OCI-LY7 (cell line): ENCODE data around the gene KIZ. TPM values are rescaled to one million over a fixed set of nuclear protein-coding genes. Genes with fewer than 3 reads are reported as not detected.

Source experiments
- BruUV-seq: library from RNA; stranded (reverse); fragments of 400-500 nt; replicated peaks from 2 replicates; lab custom pipeline; 2021; lab: Mats Ljungman, UMichigan
- CTCF ChIA-PET: fragments of 300-600 bp; sonication (Branson Sonifier 250); formaldehyde crosslinking; loops from one replicate; lab custom pipeline; 2022; ENCODE audit warnings: antibody characterized with exemption; ENCODE audit not compliant: unreplicated experiment; lab: Charles Lee
- POLR2A ChIA-PET: fragments of 300-600 bp; sonication (Branson Sonifier 250); formaldehyde crosslinking; loops from one replicate; lab custom pipeline; 2022; ENCODE audit warnings: antibody characterized with exemption; lab: Charles Lee
- DNase-seq: peaks from one replicate; pipeline ENCODE4 v3.0.0-alpha.2; 2015; ENCODE audit warnings: low spot score
- H2AFZ ChIP-seq: fragments of 200-600 bp; sonication (generic), shearing (Covaris generic); 2 replicates; pipeline ENCODE4 v1.6.1; 2014; ENCODE audit warnings: mild to moderate bottlenecking, antibody characterized with exemption, low read length, moderate library complexity
- H3K27ac ChIP-seq: fragments of 200-600 bp; sonication (generic); 2 replicates; pipeline ENCODE4 v1.5.1; 2014; ENCODE audit warnings: mixed run types, low read depth, mild to moderate bottlenecking, moderate library complexity, low read length, inconsistent platforms; ENCODE audit not compliant: poor library complexity, severe bottlenecking
- H3K36me3 ChIP-seq: fragments of 200-600 bp; sonication (generic); 2 replicates; pipeline ENCODE4 v1.6.1; 2014; ENCODE audit warnings: mild to moderate bottlenecking, antibody characterized with exemption, low read length, moderate library complexity, mixed read lengths; ENCODE audit not compliant: insufficient read depth
- H3K4me1 ChIP-seq: fragments of 200-600 bp; sonication (generic); 2 replicates; pipeline ENCODE4 v1.5.1; 2014; ENCODE audit warnings: mild to moderate bottlenecking, low read length; ENCODE audit not compliant: insufficient read depth, poor library complexity, severe bottlenecking
- H3K4me2 ChIP-seq: fragments of 200-600 bp; sonication (generic); 2 replicates; pipeline ENCODE4 v1.6.1; 2014; ENCODE audit warnings: mild to moderate bottlenecking, low read length
- H3K4me3 ChIP-seq: fragments of 200-600 bp; sonication (generic); 2 replicates; pipeline ENCODE4 v1.5.1; 2014; ENCODE audit warnings: mild to moderate bottlenecking, low read depth, low read length; ENCODE audit not compliant: poor library complexity, severe bottlenecking
- H3K79me2 ChIP-seq: fragments of 200-600 bp; sonication (generic); 2 replicates; pipeline ENCODE4 v1.6.1; 2016; ENCODE audit warnings: low read depth, mild to moderate bottlenecking, low read length, moderate library complexity, mixed read lengths; ENCODE audit not compliant: insufficient read depth
- H3K9me2 ChIP-seq: fragments of 200-600 bp; sonication (generic); 2 replicates; pipeline ENCODE4 v1.6.1; 2016; ENCODE audit warnings: mild to moderate bottlenecking, low read length, mixed read lengths; ENCODE audit not compliant: insufficient read depth
- H3K9me3 ChIP-seq: fragments of 200-600 bp; sonication (generic); 2 replicates; pipeline ENCODE4 v1.6.1; 2014; ENCODE audit warnings: mild to moderate bottlenecking, mixed run types, low read length, mixed read lengths
- H4K20me1 ChIP-seq: fragments of 200-600 bp; sonication (generic); 2 replicates; pipeline ENCODE4 v1.6.1; 2014; ENCODE audit warnings: mild to moderate bottlenecking, antibody characterized with exemption, low read length, moderate library complexity, mixed read lengths; ENCODE audit not compliant: insufficient read depth
- EZH2phosphoT487 ChIP-seq: fragments of 200-600 bp; sonication (generic); IDR thresholded peaks from 2 replicates; pipeline ENCODE4 v1.6.1; 2018; ENCODE audit warnings: low read depth, borderline replicate concordance, mild to moderate bottlenecking, mixed run types, antibody characterized with exemption, low read length, moderate library complexity, mixed read lengths
- intact Hi-C: fragments of 100-400 bp; cut with micrococcal nuclease; formaldehyde crosslinking; loops from one replicate; pipeline ENCODE4 v1.10.0; 2022; ENCODE audit not compliant: unreplicated experiment
- total RNA-seq, 2 experiments: library from RNA; depleted of rRNA in 1 of 2; stranded (reverse); fragments of >200 nt in 1 of 2; shearing (Covaris generic) in 1 of 2; gene quantifications; 2 replicates each; pipeline ENCODE4 v1.2.3, GENCODE V29; 2014 to 2022
- TF ChIP-seq, protein P1 (sequence below): fragments of 200-600 bp; sonication (generic); conservative IDR thresholded peaks from 2 replicates; pipeline ENCODE4 v1.5.1; 2014; ENCODE audit warnings: mild to moderate bottlenecking, antibody characterized with exemption, low read length, moderate library complexity, mixed read lengths

Gene KIZ
- total RNA-seq, 2 experiments from 2014 or later = 16.0 to 23.7 TPM

DNA sequence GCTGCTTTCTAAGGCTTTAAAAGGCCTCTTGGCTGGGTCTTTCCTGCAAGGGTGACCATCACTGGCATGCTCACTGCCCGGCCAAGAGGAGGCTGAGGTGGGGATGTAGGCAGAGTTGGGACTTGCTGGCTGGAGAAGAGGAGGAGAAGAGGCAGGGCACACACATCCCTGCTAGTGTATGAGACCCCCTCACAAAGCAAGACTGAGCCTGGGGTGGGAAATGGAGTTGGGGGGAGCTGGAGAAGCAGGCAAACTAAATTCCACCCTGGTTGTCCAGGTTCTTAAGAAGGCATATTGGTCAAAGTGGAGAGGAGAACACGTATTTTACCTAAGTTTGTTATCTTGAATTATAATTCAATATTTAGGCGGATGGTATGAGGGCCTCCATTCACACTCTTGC is 1.7 kb upstream of the KIZ start:
- intact Hi-C loops = loop anchor here (10.0 kb wide), 1 partner anchor 181 kb away; the partner anchor contains the start of gene XRN2
- Histone ChIP-seq H3K27ac (no peak overlapping the region), H3K4me2 (no peak overlapping the region), H3K4me3 (no peak overlapping the region), H3K36me3 (no peaks in the 10 kb centered on the region), H3K9me2 (no peaks in the 10 kb centered on the region), H3K79me2 (peaks cover 17% of the 10 kb centered on the region; the same call in 1 of the 2 replicates), H4K20me1 (no peaks in the 10 kb centered on the region), H2AFZ (no peak overlapping the region), H3K9me3 (no peaks in the 10 kb centered on the region), H3K4me1 (peaks cover 20% of the 10 kb centered on the region)
- TF ChIP-seq, protein P1, sequence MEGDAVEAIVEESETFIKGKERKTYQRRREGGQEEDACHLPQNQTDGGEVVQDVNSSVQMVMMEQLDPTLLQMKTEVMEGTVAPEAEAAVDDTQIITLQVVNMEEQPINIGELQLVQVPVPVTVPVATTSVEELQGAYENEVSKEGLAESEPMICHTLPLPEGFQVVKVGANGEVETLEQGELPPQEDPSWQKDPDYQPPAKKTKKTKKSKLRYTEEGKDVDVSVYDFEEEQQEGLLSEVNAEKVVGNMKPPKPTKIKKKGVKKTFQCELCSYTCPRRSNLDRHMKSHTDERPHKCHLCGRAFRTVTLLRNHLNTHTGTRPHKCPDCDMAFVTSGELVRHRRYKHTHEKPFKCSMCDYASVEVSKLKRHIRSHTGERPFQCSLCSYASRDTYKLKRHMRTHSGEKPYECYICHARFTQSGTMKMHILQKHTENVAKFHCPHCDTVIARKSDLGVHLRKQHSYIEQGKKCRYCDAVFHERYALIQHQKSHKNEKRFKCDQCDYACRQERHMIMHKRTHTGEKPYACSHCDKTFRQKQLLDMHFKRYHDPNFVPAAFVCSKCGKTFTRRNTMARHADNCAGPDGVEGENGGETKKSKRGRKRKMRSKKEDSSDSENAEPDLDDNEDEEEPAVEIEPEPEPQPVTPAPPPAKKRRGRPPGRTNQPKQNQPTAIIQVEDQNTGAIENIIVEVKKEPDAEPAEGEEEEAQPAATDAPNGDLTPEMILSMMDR = no peak
- TF ChIP-seq EZH2phosphoT487 = no peak
- no TSS peak for BruUV-seq
- DNase-seq = no peak
- ChIA-PET POLR2A (no interaction called here), CTCF (no interaction called here)

DNA sequence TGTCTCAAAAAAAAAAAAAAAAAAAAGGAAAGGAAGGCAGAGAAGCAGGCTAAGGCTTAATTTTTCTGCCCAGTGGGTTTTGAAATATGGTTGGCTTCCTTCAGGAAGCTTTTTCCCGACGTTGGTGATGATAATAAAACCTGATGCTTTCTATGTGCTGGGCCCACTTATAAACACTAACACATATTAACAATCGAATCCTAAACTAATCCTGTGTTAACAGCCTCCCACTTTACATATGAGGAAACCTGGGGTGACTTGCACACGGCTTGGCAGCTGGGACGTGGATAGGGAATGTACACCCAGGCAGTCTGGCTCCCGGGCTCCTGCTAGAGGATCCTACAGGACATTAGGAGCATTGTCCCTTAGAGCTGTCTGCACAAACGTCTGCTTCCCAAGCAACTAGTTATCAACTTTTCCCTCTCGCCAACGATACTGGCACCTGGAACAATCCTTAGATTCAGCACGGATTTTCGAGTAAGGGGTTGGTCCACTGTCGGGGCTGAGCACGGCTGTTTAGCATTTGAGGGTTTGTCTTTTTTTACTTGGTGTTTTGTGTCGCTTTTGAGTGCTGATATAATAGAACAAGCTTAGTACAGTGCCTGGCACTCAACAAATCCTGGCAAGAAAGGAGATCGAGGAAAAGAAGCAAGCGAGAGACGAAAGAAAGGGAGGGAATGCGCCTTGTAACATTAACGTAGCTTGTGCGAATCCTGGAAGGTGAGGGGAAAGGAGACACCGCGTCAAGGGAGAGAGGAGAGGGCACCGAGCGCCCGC is 622 bp upstream of the KIZ start:
- DNase-seq = no peak
- POLR2A ChIA-PET = interaction anchor here (1.8 kb wide), 1 partner anchor 9 kb away, joined by 3 read pairs; no protein-coding TSS in a partner anchor
- Histone ChIP-seq H3K9me2 (no peaks in the 10 kb centered on the region), H3K36me3 (no peaks in the 10 kb centered on the region), H4K20me1 (no peaks in the 10 kb centered on the region), H3K4me1 (peaks cover 20% of the 10 kb centered on the region), H3K9me3 (no peaks in the 10 kb centered on the region), H3K27ac (no peak overlapping the region), H3K79me2 (peaks cover 17% of the 10 kb centered on the region; the same call in 1 of the 2 replicates), H3K4me2 (peak overlapping the region; percentile 75), H3K4me3 (peak overlapping the region; percentile 59), H2AFZ (peak overlapping the region; percentile 95)
- TF ChIP-seq EZH2phosphoT487 = no peak
- TF ChIP-seq, protein P1 = no peak
- BruUV-seq = no TSS peak
- intact Hi-C loops = loop anchor here (5.0 to 10.0 kb wide), 2 partner anchors 78 to 180 kb away; partner anchors contain the start of gene XRN2
- CTCF ChIA-PET = no interaction called here

DNA sequence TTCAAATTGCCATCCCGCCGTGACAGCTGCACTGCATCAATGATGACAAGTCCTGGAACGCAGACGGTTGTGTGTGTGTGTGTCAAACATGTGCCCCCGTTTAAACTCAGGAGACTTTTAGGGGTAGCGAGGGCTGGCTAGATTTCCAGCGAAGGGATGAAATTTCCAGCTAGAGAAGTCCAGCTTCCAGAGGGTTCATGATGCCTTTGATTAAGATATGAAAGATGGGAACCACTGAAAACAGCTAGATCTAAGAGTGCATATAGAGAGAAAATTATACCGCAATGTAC is 644 bp downstream of the KIZ start:
- Histone ChIP-seq H3K4me3 (peak overlapping the region; percentile 100), H3K27ac (peak overlapping the region; percentile 75), H3K9me2 (no peaks in the 10 kb centered on the region), H4K20me1 (no peaks in the 10 kb centered on the region), H3K79me2 (peaks cover 17% of the 10 kb centered on the region; the same call in 1 of the 2 replicates), H3K4me1 (peaks cover 20% of the 10 kb centered on the region), H3K9me3 (no peaks in the 10 kb centered on the region), H2AFZ (peak overlapping the region; percentile 100), H3K36me3 (no peaks in the 10 kb centered on the region; the same call in 1 of the 2 replicates), H3K4me2 (peak overlapping the region; percentile 94)
- DNase-seq = no peak
- intact Hi-C loops = loop anchor here (5.0 to 10.0 kb wide), 2 partner anchors 79 to 178 kb away; partner anchors contain the start of gene XRN2
- CTCF ChIA-PET = interaction anchor here (1.0 kb wide), 1 partner anchor 25 kb away, joined by 4 read pairs; no protein-coding TSS in a partner anchor
- POLR2A ChIA-PET = interaction anchor here (0.5 to 1.8 kb wide), 4 partner anchors 8 to 1112 kb away, joined by 3 to 6 read pairs (median 4); no protein-coding TSS in a partner anchor
- no peak for TF ChIP-seq EZH2phosphoT487
- TF ChIP-seq, protein P1 = no peak
- no TSS peak for BruUV-seq
